HepG2 (cell line): ENCODE data around the gene LMBRD2. TPM values are rescaled to one million over a fixed set of nuclear protein-coding genes. Genes with fewer than 3 reads are reported as not detected.

Experiments used
- CSRNP1 ChIP-seq: sonication (generic); formaldehyde crosslinking; IDR thresholded peaks from 2 replicates; pipeline ENCODE4 v1.8.1; 2023; ENCODE audit warnings: mild to moderate bottlenecking, missing genetic modification reagents
- DZIP1 ChIP-seq: sonication (generic); formaldehyde crosslinking; IDR thresholded peaks from 2 replicates; pipeline ENCODE4 v1.5.0; 2020; ENCODE audit warnings: mild to moderate bottlenecking, missing genetic modification reagents
- FOXO1 ChIP-seq: sonication (generic); formaldehyde crosslinking; IDR thresholded peaks from 2 replicates; pipeline ENCODE4 v1.4.0; 2020; ENCODE audit warnings: missing genetic modification reagents
- NCOR1 ChIP-seq: fragments of 200-600 bp; sonication (generic); IDR thresholded peaks from 2 replicates; pipeline ENCODE4 v1.7.0; 2017; ENCODE audit warnings: antibody characterized with exemption, low read length, borderline replicate concordance
- NFE2L2 ChIP-seq: fragments of 150-350 bp; IDR thresholded peaks from 2 replicates; pipeline ENCODE4 v1.6.1; 2014; ENCODE audit warnings: low read length
- PRPF4 ChIP-seq: fragments of 200-400 bp; formaldehyde crosslinking; IDR thresholded peaks from 2 replicates; pipeline ENCODE4 v1.6.1; 2016; ENCODE audit warnings: low read length, low read depth; ENCODE audit not compliant: poor library complexity, severe bottlenecking
- RBAK ChIP-seq: sonication (generic); formaldehyde crosslinking; IDR thresholded peaks from 2 replicates; pipeline ENCODE4 v1.5.1; 2020; ENCODE audit warnings: mild to moderate bottlenecking, missing genetic modification reagents
- RBFOX2 ChIP-seq: fragments of 200-400 bp; formaldehyde crosslinking; IDR thresholded peaks from 2 replicates; pipeline ENCODE4 v1.6.1; 2017; ENCODE audit warnings: low read depth, mild to moderate bottlenecking, low read length
- SALL1 ChIP-seq: sonication (generic); formaldehyde crosslinking; IDR thresholded peaks from 2 replicates; pipeline ENCODE4 v1.8.0; 2022; ENCODE audit warnings: mild to moderate bottlenecking, missing genetic modification reagents
- SPEN ChIP-seq: sonication (generic); formaldehyde crosslinking; IDR thresholded peaks from 2 replicates; pipeline ENCODE4 v1.5.1; 2020; ENCODE audit warnings: low read depth, mild to moderate bottlenecking, missing genetic modification reagents
- TOPORS ChIP-seq: sonication (generic); formaldehyde crosslinking; IDR thresholded peaks from 2 replicates; pipeline ENCODE4 v1.8.0; 2023; ENCODE audit warnings: mild to moderate bottlenecking, missing genetic modification reagents
- ZBTB10 ChIP-seq: sonication (generic); formaldehyde crosslinking; IDR thresholded peaks from 2 replicates; pipeline ENCODE4 v1.4.0; 2020; ENCODE audit warnings: missing genetic modification reagents, borderline replicate concordance
- ZFP36L2 ChIP-seq: sonication (generic); formaldehyde crosslinking; IDR thresholded peaks from 2 replicates; pipeline ENCODE4 v1.4.0; 2020; ENCODE audit warnings: missing genetic modification reagents
- ZNF292 ChIP-seq: sonication (generic); formaldehyde crosslinking; IDR thresholded peaks from 2 replicates; pipeline ENCODE4 v1.8.1; 2022; ENCODE audit warnings: mild to moderate bottlenecking, low read depth, missing genetic modification reagents, borderline replicate concordance
- ZNF512 ChIP-seq: sonication (generic); formaldehyde crosslinking; IDR thresholded peaks from 2 replicates; pipeline ENCODE4 v1.4.0; 2020; ENCODE audit warnings: mild to moderate bottlenecking, missing genetic modification reagents
- ZNF691 ChIP-seq: sonication (generic); formaldehyde crosslinking; IDR thresholded peaks from 2 replicates; pipeline ENCODE4 v1.4.0; 2020; ENCODE audit warnings: missing genetic modification reagents, low read depth, mild to moderate bottlenecking, borderline replicate concordance
- ZNF709 ChIP-seq: sonication (generic); formaldehyde crosslinking; IDR thresholded peaks from 2 replicates; pipeline ENCODE4 v1.5.0; 2020; ENCODE audit warnings: mild to moderate bottlenecking, missing genetic modification reagents
- ZSCAN12 ChIP-seq: sonication (generic); formaldehyde crosslinking; IDR thresholded peaks from 2 replicates; pipeline ENCODE4 v1.9.0; 2021; ENCODE audit warnings: mild to moderate bottlenecking, missing genetic modification reagents
- polyA plus RNA-seq, 8 experiments: library from polyadenylated mRNA; depleted of rRNA in 3 of 8; stranded (reverse) in 7 of 8; unstranded in 1 of 8; fragments of >200 nt; fragmentation: Illumina TruSeq in 4 of 8; extraction: Trizol in 4 of 8; gene quantifications; 2 replicates each; pipeline versions ENCODE4 v1.2.1 to v1.2.3, GENCODE V29; 2011 to 2016; ENCODE audit warnings: low read depth in 4 of 8, missing spikeins in 1 of 8, mixed read lengths in 1 of 8; ENCODE audit not compliant: insufficient read depth in 1 of 8
- total RNA-seq, 5 experiments: library from RNA; depleted of rRNA; stranded (reverse); fragments of >200 nt; fragmentation: Illumina TruSeq; extraction: Trizol; gene quantifications; 2 replicates each; pipeline ENCODE4 v1.2.3, GENCODE V29; 2016; ENCODE audit warnings: low read depth in 1 of 5

Gene LMBRD2
- total and polyA plus RNA-seq, 2 of the 13 experiments (the other 11 are each of a cell fraction or from before 2014, with no cell fraction given): 2.0 to 4.7 TPM

GRCh38 chr5:36151434-36152323 is at the start of gene LMBRD2, which contains the start of gene SKP2 (continued):
- TF ChIP-seq DZIP1 (CRISPR knock-in tag): peak; percentile 62; the same call in 1 of the 2 replicates
- TF ChIP-seq ZFP36L2: no peak
- peak; percentile 87 for TF ChIP-seq SALL1 (CRISPR knock-in tag)
- no peak for TF ChIP-seq NFE2L2
- TF ChIP-seq ZBTB10: no peak; the same call in 1 of the 2 replicates
- TF ChIP-seq ZNF512 (CRISPR knock-in tag): no peak
- no peak; the same call in 1 of the 2 replicates for TF ChIP-seq FOXO1 (CRISPR knock-in tag)
- peak; percentile 92 for TF ChIP-seq SPEN
- 0 out of 2 replicates have a peak, but pooled peaks have one; percentile 30 for TF ChIP-seq ZSCAN12 (CRISPR knock-in tag)
- TF ChIP-seq NCOR1: no peak; the same call in 1 of the 2 replicates
- peak; percentile 82; the same call in 1 of the 2 replicates for TF ChIP-seq TOPORS
- no peak for TF ChIP-seq PRPF4
- no peak for TF ChIP-seq ZNF709 (CRISPR knock-in tag)
- 0 out of 2 replicates have a peak, but pooled peaks have one; percentile 36 for TF ChIP-seq ZNF691 (CRISPR knock-in tag)
- TF ChIP-seq CSRNP1: peak; percentile 65; the same call in 1 of the 2 replicates
- peak; percentile 80 for TF ChIP-seq RBFOX2
- TF ChIP-seq ZNF292 (CRISPR knock-in tag): peak; percentile 57; the same call in 1 of the 2 replicates
- TF ChIP-seq RBAK: no peak
